H1 (cell line): Measurements from ENCODE around the gene OPA3. TPM values are rescaled to one million over a fixed set of nuclear protein-coding genes. Genes with fewer than 3 reads are reported as not detected.
A peak's percentile ranks its signal among the peaks of the same experiment; 100 is the strongest.

Source experiments
- CTCF ChIA-PET: fragments of 300-600 bp; sonication (Branson Sonifier 250); formaldehyde crosslinking; loops from one replicate; lab custom pipeline; 2021; ENCODE audit not compliant: partially characterized antibody; lab: Charles Lee
- POLR2A ChIA-PET: fragments of 300-600 bp; sonication (Branson Sonifier 250); formaldehyde crosslinking; loops from one replicate; lab custom pipeline; 2021; ENCODE audit warnings: inconsistent platforms; ENCODE audit not compliant: partially characterized antibody; lab: Charles Lee
- DNase-seq, 2 experiments: peaks; one replicate each; pipeline versions ENCODE4 v3.0.0 to v3.0.0-alpha.2; 2010 to 2022; ENCODE audit warnings: low spot score in 2 of 2, low read depth in 1 of 2, mixed read lengths in 1 of 2
- FAIRE-seq: peaks from 2 replicates; lab custom pipeline; 2011; peaks lifted over from hg19 to GRCh38; lab: Jason Lieb, UNC
- H2AFZ ChIP-seq: 2 replicates; pipeline ENCODE4 v1.8.1; 2012; ENCODE audit warnings: low read length, inconsistent platforms
- H2AK5ac ChIP-seq: 2 replicates; pipeline ENCODE4 v1.6.1; 2013; ENCODE audit warnings: low read depth, low read length
- H2BK120ac ChIP-seq: replicated peaks from 2 replicates; pipeline ENCODE3; 2013; ENCODE audit warnings: low read depth, low read length, inconsistent platforms
- H2BK12ac ChIP-seq: 2 replicates; pipeline ENCODE4 v1.6.1; 2013; ENCODE audit warnings: low read depth, low read length
- H2BK15ac ChIP-seq: 2 replicates; pipeline ENCODE4 v1.6.1; 2013; ENCODE audit warnings: low read length
- H2BK20ac ChIP-seq: 2 replicates; pipeline ENCODE4 v1.6.1; 2013; ENCODE audit warnings: low read length
- H2BK5ac ChIP-seq: 2 replicates; pipeline ENCODE4 v1.6.1; 2013; ENCODE audit warnings: low read depth, low read length
- H3K14ac ChIP-seq: 2 replicates; pipeline ENCODE4 v1.6.1; 2013; ENCODE audit warnings: inconsistent platforms; ENCODE audit not compliant: insufficient read length
- H3K18ac ChIP-seq: 2 replicates; pipeline ENCODE4 v1.6.1; 2013; ENCODE audit warnings: low read length; ENCODE audit errors: extremely low read depth
- H3K23ac ChIP-seq: 2 replicates; pipeline ENCODE4 v1.6.1; 2013; ENCODE audit warnings: inconsistent platforms; ENCODE audit not compliant: insufficient read length
- H3K23me2 ChIP-seq: 2 replicates; pipeline ENCODE4 v1.6.1; 2013; ENCODE audit warnings: low read depth, low read length
- H3K27ac ChIP-seq: 2 replicates; pipeline ENCODE4 v1.6.1; 2011; ENCODE audit warnings: low read depth, low read length, inconsistent platforms
- H3K27me3 ChIP-seq, 4 experiments: replicated peaks in 1 of 4; 1 replicate in 1 of 4; 2 replicates in 3 of 4; pipeline versions ENCODE4 v1.6.1 to v1.8.1; 2011 to 2013; ENCODE audit warnings: low read length in 3 of 4, mild to moderate bottlenecking in 3 of 4, inconsistent platforms in 2 of 4, mixed read lengths in 2 of 4, moderate library complexity in 1 of 4; ENCODE audit not compliant: control insufficient read depth in 3 of 4, insufficient read depth in 3 of 4; ENCODE audit errors: extremely low read depth in 1 of 4
- H3K36me3 ChIP-seq, 4 experiments: 2 replicates each; pipeline versions ENCODE4 v1.6.1 to v1.8.1; 2011 to 2013; ENCODE audit warnings: mild to moderate bottlenecking in 4 of 4, low read length in 3 of 4, moderate library complexity in 2 of 4, control low read depth in 1 of 4, inconsistent platforms in 1 of 4; ENCODE audit not compliant: insufficient read depth in 4 of 4, control insufficient read depth in 2 of 4
- H3K4ac ChIP-seq: replicated peaks from 2 replicates; pipeline ENCODE3; 2013; ENCODE audit warnings: low read length, low read depth, mixed read lengths, inconsistent platforms; ENCODE audit not compliant: insufficient read length
- H3K4me1 ChIP-seq, 4 experiments: replicated peaks in 1 of 4; 1 replicate in 1 of 4; 2 replicates in 3 of 4; pipeline versions ENCODE4 v1.6.1 to v1.8.1; 2011 to 2013; ENCODE audit warnings: low read length in 3 of 4, inconsistent platforms in 2 of 4, mixed read lengths in 1 of 4; ENCODE audit not compliant: insufficient read depth in 4 of 4, control insufficient read depth in 3 of 4
- H3K4me2 ChIP-seq, 2 experiments: 2 replicates each; pipeline versions ENCODE4 v1.6.1 to v1.8.1; 2011 to 2013; ENCODE audit warnings: low read depth in 2 of 2, low read length in 2 of 2, control low read depth in 1 of 2, inconsistent platforms in 1 of 2, mild to moderate bottlenecking in 1 of 2; ENCODE audit not compliant: insufficient read depth in 1 of 2
- H3K4me3 ChIP-seq, 4 experiments: fragments of 200-600, 300-600 bp in 1 of 4; sonication (generic), shearing (Covaris generic), sonication (Bioruptor Twin) in 1 of 4; 2 replicates each; pipeline versions ENCODE4 v1.5.1 to v1.8.1; 2011 to 2016; ENCODE audit warnings: low read length in 4 of 4, low read depth in 3 of 4, control low read depth in 2 of 4, inconsistent platforms in 2 of 4, mild to moderate bottlenecking in 2 of 4, mixed read lengths in 1 of 4, moderate library complexity in 1 of 4; ENCODE audit not compliant: insufficient read depth in 2 of 4; ENCODE audit errors: extremely low read depth in 1 of 4
- H3K56ac ChIP-seq: replicated peaks from 2 replicates; pipeline ENCODE3; 2013; ENCODE audit warnings: low read depth, mild to moderate bottlenecking, mixed read lengths, low read length, inconsistent platforms; ENCODE audit not compliant: insufficient read length
- H3K79me1 ChIP-seq: 2 replicates; pipeline ENCODE4 v1.6.1; 2013; ENCODE audit warnings: low read depth, low read length, control low read depth
- H3K79me2 ChIP-seq, 2 experiments: 2 replicates each; pipeline versions ENCODE4 v1.6.1 to v1.8.1; 2012 to 2013; ENCODE audit warnings: low read length in 2 of 2, mild to moderate bottlenecking in 2 of 2, inconsistent platforms in 1 of 2; ENCODE audit not compliant: insufficient read depth in 2 of 2, control insufficient read depth in 1 of 2
- H3K9ac ChIP-seq, 4 experiments: replicated peaks in 1 of 4; 1 replicate in 1 of 4; 2 replicates in 3 of 4; pipeline versions ENCODE4 v1.6.1 to v1.8.1; 2011 to 2013; ENCODE audit warnings: low read depth in 3 of 4, low read length in 3 of 4, control low read depth in 2 of 4, mild to moderate bottlenecking in 2 of 4, moderate library complexity in 2 of 4, inconsistent platforms in 1 of 4; ENCODE audit errors: extremely low read depth in 1 of 4
- H3K9me3 ChIP-seq, 2 experiments: 2 replicates each; pipeline versions ENCODE4 v1.6.1 to v1.8.1; 2012 to 2013; ENCODE audit warnings: mild to moderate bottlenecking in 2 of 2, moderate library complexity in 2 of 2, control low read depth in 1 of 2, inconsistent platforms in 1 of 2, low read depth in 1 of 2, low read length in 1 of 2, mixed read lengths in 1 of 2; ENCODE audit not compliant: insufficient read depth in 2 of 2
- H4K20me1 ChIP-seq, 2 experiments: replicated peaks in 1 of 2; 2 replicates each; pipeline versions ENCODE3 to v1.8.1; 2011 to 2013; ENCODE audit warnings: inconsistent platforms in 2 of 2, low read length in 2 of 2, mild to moderate bottlenecking in 1 of 2; ENCODE audit not compliant: insufficient read depth in 2 of 2, control insufficient read depth in 1 of 2
- H4K5ac ChIP-seq: 2 replicates; pipeline ENCODE4 v1.6.1; 2013; ENCODE audit warnings: low read length, low read depth, mixed read lengths, inconsistent platforms; ENCODE audit not compliant: insufficient read length
- H4K8ac ChIP-seq: 2 replicates; pipeline ENCODE4 v1.8.0; 2013; ENCODE audit warnings: mild to moderate bottlenecking, moderate library complexity, low read length, inconsistent platforms; ENCODE audit not compliant: insufficient read depth; ENCODE audit errors: extremely low read depth
- H4K91ac ChIP-seq: replicated peaks from 2 replicates; pipeline ENCODE3; 2013; ENCODE audit warnings: low read length, mixed read lengths, inconsistent platforms; ENCODE audit not compliant: insufficient read length
- CEBPB ChIP-seq: IDR thresholded peaks from 2 replicates; pipeline ENCODE4 v1.6.1; 2012; ENCODE audit warnings: low read depth, low read length
- CTBP2 ChIP-seq: IDR thresholded peaks from 2 replicates; pipeline ENCODE4 v1.7.0; 2011; ENCODE audit warnings: borderline replicate concordance, mild to moderate bottlenecking, moderate library complexity, mixed read lengths, low read length; ENCODE audit not compliant: insufficient read depth, insufficient read length
- HDAC6 ChIP-seq: IDR thresholded peaks from one replicate; pipeline ENCODE4 v1.7.1; 2012; ENCODE audit warnings: low read depth, mild to moderate bottlenecking, inconsistent platforms, low read length, moderate library complexity
- POLR2AphosphoS5 ChIP-seq: IDR thresholded peaks from 2 replicates; pipeline ENCODE4 v1.6.1; 2011; ENCODE audit warnings: low read depth, low read length
- RAD21 ChIP-seq, 2 experiments: IDR thresholded peaks in 1 of 2; conservative IDR thresholded peaks in 1 of 2; 2 replicates each; pipeline ENCODE4 v1.6.1; 2011; ENCODE audit warnings: low read depth in 2 of 2, low read length in 2 of 2, improper control_type of control experiment in 1 of 2, inconsistent platforms in 1 of 2, mild to moderate bottlenecking in 1 of 2, moderate library complexity in 1 of 2
- RFX5 ChIP-seq: IDR thresholded peaks from 2 replicates; pipeline ENCODE4 v1.6.1; 2011; ENCODE audit warnings: low read depth, low read length, improper control_type of control experiment, borderline replicate concordance
- WGBS, 2 experiments: shearing (Covaris generic) in 1 of 2; methylation state at CpG; one replicate each; pipeline versions ENCODE4 v1.1.6 to v1.1.7; 2013 to 2015; ENCODE audit warnings: low lambda C conversion rate in 2 of 2, mixed read lengths in 2 of 2, inconsistent platforms in 1 of 2, low coverage in 1 of 2, missing lambda C conversion rate in 1 of 2; ENCODE audit not compliant: insufficient replicate concordance in 2 of 2, insufficient coverage in 1 of 2, insufficient read length in 1 of 2; ENCODE audit errors: extremely low coverage in 1 of 2, missing lambda C conversion rate in 1 of 2; 5-methylcytosine and 5-hydroxymethylcytosine counted together
- polyA plus RNA-seq, 7 experiments: library from polyadenylated mRNA; depleted of rRNA in 3 of 7; stranded (reverse) in 5 of 7; unstranded in 2 of 7; fragments of >200 nt in 5 of 7; fragments of 200-250 nt in 2 of 7; gene quantifications; 1 replicate in 5 of 7; 2 replicates in 1 of 7; 4 replicates in 1 of 7; pipeline versions ENCODE4 v1.2.1 to v1.2.3, GENCODE V29; 2011 to 2013; ENCODE audit warnings: missing spikeins in 2 of 7, mixed read lengths in 2 of 7
- total RNA-seq: library from RNA; stranded (reverse); fragmentation: NEBNext Ultra II Directional; extraction: Animal tissue kit (Norgen Biotek cat#: 25700); gene quantifications from 2 replicates; pipeline ENCODE4 v1.2.1, GENCODE V29; 2021
- TF ChIP-seq, protein P1 (sequence below), 3 experiments: IDR thresholded peaks; 1 replicate in 2 of 3; 2 replicates in 1 of 3; pipeline versions ENCODE4 v1.5.1 to v1.6.1; 2011; ENCODE audit warnings: low read length in 3 of 3, mild to moderate bottlenecking in 3 of 3, inconsistent platforms in 2 of 3, low read depth in 1 of 3, moderate library complexity in 1 of 3; ENCODE audit not compliant: insufficient read depth in 1 of 3; ENCODE audit errors: control extremely low read depth in 1 of 3
- TF ChIP-seq, protein P2 (sequence below): IDR thresholded peaks from 2 replicates; pipeline ENCODE4 v1.6.1; 2012; ENCODE audit warnings: inconsistent platforms

Gene OPA3
- total and polyA plus RNA-seq, 2 of the 8 experiments (the other 6 are each of a cell fraction or from before 2014, with no cell fraction given) = 12.5 to 14.5 TPM

DNA sequence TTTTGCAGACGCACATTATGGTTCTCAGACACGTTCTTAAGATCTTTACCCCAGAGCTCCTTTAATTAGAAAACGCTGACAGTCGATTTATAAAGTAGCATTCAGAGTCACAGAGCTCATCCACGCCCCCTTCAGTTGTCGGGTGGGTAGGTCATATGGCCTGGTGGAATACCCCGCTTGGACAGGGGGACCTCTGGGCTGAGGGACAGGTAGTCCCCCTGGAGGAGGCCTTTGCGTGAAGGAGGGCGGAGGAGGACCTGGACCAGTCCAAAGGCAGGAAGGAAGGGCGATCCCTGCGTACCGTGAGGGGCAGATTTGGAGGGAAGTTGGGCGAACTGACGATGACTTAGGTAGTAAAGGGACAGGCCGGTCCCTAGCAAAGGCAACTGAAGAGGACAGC is 56.9 kb downstream of the OPA3 start:
- Histone ChIP-seq H3K56ac (no peak overlapping the region), H3K36me3 (peaks cover 8 to 23% (median 16%) of the 10 kb centered on the region in 4 experiments), H2BK120ac (no peak overlapping the region), H2AFZ (no peak overlapping the region), H3K27ac (peak overlapping the region; percentile 1; the same call in 1 of the 2 replicates), H3K79me1 (no peaks in the 10 kb centered on the region), H3K4me3 (peak overlapping the region; percentile 50 to 68 (median 58); a peak in 5 of 8 replicates), H4K20me1 (peaks cover 0 to 12% of the 10 kb centered on the region in 2 experiments), H4K91ac (no peak overlapping the region), H3K23ac (no peak overlapping the region), H3K4me1 (peaks cover 0 to 14% (median 9%) of the 10 kb centered on the region in 4 experiments; a peak in 5 of 7 replicates), H2BK5ac (peak overlapping the region; percentile 41; the same call in 1 of the 2 replicates), H4K5ac (no peak overlapping the region), H3K9me3 (peaks cover 5 to 6% of the 10 kb centered on the region in 2 experiments; a peak in 3 of 4 replicates), H3K27me3 (peaks cover 0 to 5% (median under 1%) of the 10 kb centered on the region in 4 experiments; a peak in 4 of 7 replicates), H2BK20ac (no peak overlapping the region), H2AK5ac (no peak overlapping the region; the same call in 1 of the 2 replicates), H3K23me2 (peaks cover 15% of the 10 kb centered on the region), H3K4ac (no peak overlapping the region), H3K79me2 (no peaks in the 10 kb centered on the region), H3K18ac (peak overlapping the region; percentile 10; the same call in 1 of the 2 replicates), H2BK12ac (peak overlapping the region; percentile 3; the same call in 1 of the 2 replicates), H2BK15ac (peak overlapping the region; percentile 93; the same call in 1 of the 2 replicates), H3K14ac (no peak overlapping the region), H4K8ac (no peak overlapping the region), H3K4me2 (peak overlapping the region; percentile 81 to 98), H3K9ac (peak overlapping the region in 2 of 4 experiments; percentile 4 to 52; a peak in 2 of 7 replicates)
- FAIRE-seq (no peak), DNase-seq (no peak)
- ChIA-PET CTCF (interaction anchor here (0.6 to 2.9 kb wide), 21 partner anchors 10 to 116 kb away, joined by 3 to 22 read pairs (median 4); no protein-coding TSS in a partner anchor), POLR2A (interaction anchor here (0.6 to 3.6 kb wide), 18 partner anchors 9 to 242 kb away, joined by 3 to 16 read pairs (median 4); partner anchors contain the start of genes RTN2 and SIX5)
- WGBS, 2 experiments = 65% methylated on average over 15 of the region's 15 CpGs; no CpG with 5 or more reads in 1 of the 2 experiments
- TF ChIP-seq RFX5 = no peak
- TF ChIP-seq HDAC6 = no peak
- TF ChIP-seq, protein P1, sequence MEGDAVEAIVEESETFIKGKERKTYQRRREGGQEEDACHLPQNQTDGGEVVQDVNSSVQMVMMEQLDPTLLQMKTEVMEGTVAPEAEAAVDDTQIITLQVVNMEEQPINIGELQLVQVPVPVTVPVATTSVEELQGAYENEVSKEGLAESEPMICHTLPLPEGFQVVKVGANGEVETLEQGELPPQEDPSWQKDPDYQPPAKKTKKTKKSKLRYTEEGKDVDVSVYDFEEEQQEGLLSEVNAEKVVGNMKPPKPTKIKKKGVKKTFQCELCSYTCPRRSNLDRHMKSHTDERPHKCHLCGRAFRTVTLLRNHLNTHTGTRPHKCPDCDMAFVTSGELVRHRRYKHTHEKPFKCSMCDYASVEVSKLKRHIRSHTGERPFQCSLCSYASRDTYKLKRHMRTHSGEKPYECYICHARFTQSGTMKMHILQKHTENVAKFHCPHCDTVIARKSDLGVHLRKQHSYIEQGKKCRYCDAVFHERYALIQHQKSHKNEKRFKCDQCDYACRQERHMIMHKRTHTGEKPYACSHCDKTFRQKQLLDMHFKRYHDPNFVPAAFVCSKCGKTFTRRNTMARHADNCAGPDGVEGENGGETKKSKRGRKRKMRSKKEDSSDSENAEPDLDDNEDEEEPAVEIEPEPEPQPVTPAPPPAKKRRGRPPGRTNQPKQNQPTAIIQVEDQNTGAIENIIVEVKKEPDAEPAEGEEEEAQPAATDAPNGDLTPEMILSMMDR (IDR thresholded peaks at IDR 0.05; ENCODE audit: control extremely low read depth in 1 of 3, insufficient read depth in 1 of 3, low read depth in 1 of 3, low read length in 3 of 3) = peak; percentile 7 to 36 (median 32); a peak in 2 of 4 replicates
- TF ChIP-seq, protein P2, sequence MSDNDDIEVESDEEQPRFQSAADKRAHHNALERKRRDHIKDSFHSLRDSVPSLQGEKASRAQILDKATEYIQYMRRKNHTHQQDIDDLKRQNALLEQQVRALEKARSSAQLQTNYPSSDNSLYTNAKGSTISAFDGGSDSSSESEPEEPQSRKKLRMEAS = no peak
- no peak for TF ChIP-seq CTBP2
- TF ChIP-seq CEBPB = no peak
- TF ChIP-seq RAD21 (IDR thresholded peaks at IDR 0.05 in 1 of 2, conservative IDR thresholded peaks at IDR 0.05 in 1 of 2; ENCODE audit: low read depth in 2 of 2, low read length in 2 of 2) = peak in 1 of 2 experiments; percentile 29; a peak in 1 of 4 replicates
- TF ChIP-seq POLR2AphosphoS5 = no peak
